HepG2 (cell line): ENCODE measurements around the gene IFI27L2. TPM values are rescaled to one million over a fixed set of nuclear protein-coding genes. Genes with fewer than 3 reads are reported as not detected.
A peak's percentile ranks its signal among the peaks of the same experiment; 100 is the strongest.

Experiments used
- ATAC-seq: fragments of 200-7000 bp; cut with Tn5 transposase; 3 replicates; pipeline ENCODE4 v1.9.1; 2020; ENCODE audit warnings: mild to moderate bottlenecking, moderate library complexity
- BruUV-seq: library from RNA; stranded (reverse); fragments of 400-500 nt; replicated peaks from 2 replicates; lab custom pipeline; 2021; lab: Mats Ljungman, UMichigan
- CTCF ChIA-PET: fragments of 300-600 bp; formaldehyde crosslinking; extraction: SDS; loops from one replicate; lab custom pipeline; 2021; ENCODE audit warnings: low total read pairs, inconsistent platforms, low intra/inter-chr PET ratio; lab: Yijun Ruan, JAX
- POLR2A ChIA-PET: fragments of 350-600 bp; sonication (Branson Sonifier 250); formaldehyde crosslinking; loops from one replicate; lab custom pipeline; 2020; ENCODE audit warnings: antibody characterized with exemption, inconsistent platforms; lab: Yijun Ruan, JAX
- DNase-seq: peaks from one replicate; pipeline ENCODE4 v3.0.0-alpha.2; 2015; ENCODE audit warnings: low spot score
- FAIRE-seq: peaks from 3 replicates; lab custom pipeline; 2011; peaks lifted over from hg19 to GRCh38; lab: Jason Lieb, UNC
- H2AFZ ChIP-seq: one replicate; pipeline ENCODE4 v1.6.1; 2011; ENCODE audit warnings: low read length, inconsistent platforms
- H3K27ac ChIP-seq: fragments of 300-600 bp; 3 replicates; pipeline ENCODE4 v1.8.0; 2011; ENCODE audit warnings: mixed run types, mild to moderate bottlenecking, mixed read lengths, low read length, inconsistent platforms; ENCODE audit not compliant: insufficient read depth; ENCODE audit errors: extremely low read length
- H3K27me3 ChIP-seq, 2 experiments: fragments of 200-600 bp in 1 of 2; 2 replicates in 1 of 2; 3 replicates in 1 of 2; pipeline versions ENCODE4 v1.6.0 to v1.8.0; 2011; ENCODE audit warnings: low read length in 2 of 2, mild to moderate bottlenecking in 2 of 2, moderate library complexity in 2 of 2, inconsistent platforms in 1 of 2; ENCODE audit not compliant: insufficient read depth in 2 of 2, control insufficient read depth in 1 of 2
- H3K36me3 ChIP-seq, 2 experiments: fragments of 200-600 bp in 1 of 2; replicated peaks in 1 of 2; 2 replicates in 1 of 2; 3 replicates in 1 of 2; pipeline versions ENCODE4 v1.5.1 to v1.8.0; 2011; ENCODE audit warnings: low read length in 2 of 2, inconsistent platforms in 1 of 2; ENCODE audit not compliant: insufficient read depth in 2 of 2, control insufficient read depth in 1 of 2
- H3K4me1 ChIP-seq: 2 replicates; pipeline ENCODE4 v1.5.1; 2012; ENCODE audit warnings: low read length, inconsistent platforms; ENCODE audit not compliant: insufficient read depth
- H3K4me2 ChIP-seq: 2 replicates; pipeline ENCODE4 v1.6.0; 2011; ENCODE audit warnings: low read depth, low read length, inconsistent platforms
- H3K4me3 ChIP-seq, 3 experiments: fragments of 200-600 bp in 1 of 3; sonication (generic), shearing (Covaris generic) in 1 of 3; replicated peaks in 1 of 3; 2 replicates each; pipeline ENCODE4 v1.5.1; 2011 to 2016; ENCODE audit warnings: low read length in 3 of 3, inconsistent platforms in 2 of 3, low read depth in 2 of 3, mild to moderate bottlenecking in 2 of 3, control low read depth in 1 of 3, mixed read lengths in 1 of 3; ENCODE audit not compliant: insufficient read depth in 1 of 3
- H3K79me2 ChIP-seq: one replicate; pipeline ENCODE4 v1.6.1; 2011; ENCODE audit warnings: low read length, inconsistent platforms; ENCODE audit not compliant: insufficient read depth
- H3K9ac ChIP-seq: 2 replicates; pipeline ENCODE4 v1.6.0; 2011; ENCODE audit warnings: mild to moderate bottlenecking, low read depth, low read length, inconsistent platforms; ENCODE audit not compliant: insufficient read depth
- H3K9me3 ChIP-seq: 2 replicates; pipeline ENCODE4 v1.5.1; 2012; ENCODE audit warnings: mild to moderate bottlenecking, low read length
- H4K20me1 ChIP-seq: 2 replicates; pipeline ENCODE4 v1.6.0; 2011; ENCODE audit warnings: inconsistent platforms, mild to moderate bottlenecking, low read length, moderate library complexity; ENCODE audit not compliant: insufficient read depth
- AKAP8 ChIP-seq: sonication (generic); formaldehyde crosslinking; IDR thresholded peaks from 2 replicates; pipeline ENCODE4 v1.5.1; 2020; ENCODE audit warnings: mild to moderate bottlenecking, missing genetic modification reagents
- BRCA1 ChIP-seq: sonication (generic); formaldehyde crosslinking; IDR thresholded peaks from 2 replicates; pipeline ENCODE4 v1.4.0; 2020; ENCODE audit warnings: missing genetic modification reagents
- CBX5 ChIP-seq: sonication (generic); formaldehyde crosslinking; IDR thresholded peaks from 2 replicates; pipeline ENCODE4 v1.4.0; 2020; ENCODE audit warnings: missing genetic modification reagents, borderline replicate concordance
- ETV5 ChIP-seq: IDR thresholded peaks from 2 replicates; pipeline ENCODE4 v1.6.1; 2018; ENCODE audit warnings: missing biosample characterization, missing genetic modification reagents, inconsistent platforms, borderline replicate concordance
- FOXC1 ChIP-seq: sonication (generic); formaldehyde crosslinking; IDR thresholded peaks from 2 replicates; pipeline ENCODE4 v1.8.0; 2022; ENCODE audit warnings: mild to moderate bottlenecking, missing genetic modification reagents, borderline replicate concordance
- HOXA7 ChIP-seq: sonication (generic); formaldehyde crosslinking; IDR thresholded peaks from 2 replicates; pipeline ENCODE4 v1.8.1; 2022; ENCODE audit warnings: mild to moderate bottlenecking, missing genetic modification reagents, moderate library complexity
- NCOA2 ChIP-seq: sonication (generic); formaldehyde crosslinking; IDR thresholded peaks from 2 replicates; pipeline ENCODE4 v1.8.0; 2022; ENCODE audit warnings: inconsistent platforms
- NCOR1 ChIP-seq: fragments of 200-600 bp; sonication (generic); IDR thresholded peaks from 2 replicates; pipeline ENCODE4 v1.7.0; 2017; ENCODE audit warnings: antibody characterized with exemption, low read length, borderline replicate concordance
- RAD21 ChIP-seq: fragments of 450-650 bp; formaldehyde crosslinking; IDR thresholded peaks from 2 replicates; pipeline ENCODE4 v1.5.0; 2020; ENCODE audit warnings: mild to moderate bottlenecking
- ZBTB42 ChIP-seq: sonication (generic); formaldehyde crosslinking; IDR thresholded peaks from 2 replicates; pipeline ENCODE4 v1.5.0; 2020; ENCODE audit warnings: mild to moderate bottlenecking, missing genetic modification reagents
- ZMAT3 ChIP-seq: sonication (generic); formaldehyde crosslinking; conservative IDR thresholded peaks from 2 replicates; pipeline ENCODE4 v1.7.0; 2021; ENCODE audit warnings: missing genetic modification reagents
- ZNF282 ChIP-seq: fragments of 450-650 bp; IDR thresholded peaks from 2 replicates; pipeline ENCODE4 v1.6.1; 2018; ENCODE audit not compliant: partially characterized antibody
- ZNF550 ChIP-seq: sonication (generic); formaldehyde crosslinking; IDR thresholded peaks from 2 replicates; pipeline ENCODE4 v1.4.0; 2020; ENCODE audit warnings: mild to moderate bottlenecking, missing genetic modification reagents, borderline replicate concordance
- ZSCAN25 ChIP-seq: sonication (generic); formaldehyde crosslinking; IDR thresholded peaks from 2 replicates; pipeline ENCODE4 v1.8.0; 2022; ENCODE audit warnings: mild to moderate bottlenecking, missing genetic modification reagents
- WGBS: methylation state at CpG from one replicate; pipeline ENCODE4 v1.1.6; 2017; ENCODE audit warnings: low lambda C conversion rate; 5-methylcytosine and 5-hydroxymethylcytosine counted together
- in situ Hi-C: cut with HindIII; loops from 2 replicates; pipeline ENCODE4 v1.10.0; 2017; ENCODE audit warnings: low pct_unique_long_range_greater_than_20kb; ENCODE audit not compliant: extremely low pct_ligation_motif_present
- intact Hi-C: fragments of 100-400 bp; cut with micrococcal nuclease; formaldehyde crosslinking; loops from one replicate; pipeline ENCODE4 v1.10.0; 2022; ENCODE audit not compliant: unreplicated experiment
- polyA plus RNA-seq, 8 experiments: library from polyadenylated mRNA; depleted of rRNA in 3 of 8; stranded (reverse) in 7 of 8; unstranded in 1 of 8; fragments of >200 nt; fragmentation: Illumina TruSeq in 4 of 8; extraction: Trizol in 4 of 8; gene quantifications; 2 replicates each; pipeline versions ENCODE4 v1.2.1 to v1.2.3, GENCODE V29; 2011 to 2016; ENCODE audit warnings: low read depth in 4 of 8, missing spikeins in 1 of 8, mixed read lengths in 1 of 8; ENCODE audit not compliant: insufficient read depth in 1 of 8
- total RNA-seq, 5 experiments: library from RNA; depleted of rRNA; stranded (reverse); fragments of >200 nt; fragmentation: Illumina TruSeq; extraction: Trizol; gene quantifications; 2 replicates each; pipeline ENCODE4 v1.2.3, GENCODE V29; 2016; ENCODE audit warnings: low read depth in 1 of 5
- TF ChIP-seq, protein P1 (sequence below): sonication (generic); formaldehyde crosslinking; conservative IDR thresholded peaks from 2 replicates; pipeline ENCODE4 v1.4.0; 2020; ENCODE audit warnings: missing genetic modification reagents

The IFI27L2 gene
- total and polyA plus RNA-seq, 2 of the 13 experiments (the other 11 are each of a cell fraction or from before 2014, with no cell fraction given), result 4.3 to 4.8 TPM

DNA sequence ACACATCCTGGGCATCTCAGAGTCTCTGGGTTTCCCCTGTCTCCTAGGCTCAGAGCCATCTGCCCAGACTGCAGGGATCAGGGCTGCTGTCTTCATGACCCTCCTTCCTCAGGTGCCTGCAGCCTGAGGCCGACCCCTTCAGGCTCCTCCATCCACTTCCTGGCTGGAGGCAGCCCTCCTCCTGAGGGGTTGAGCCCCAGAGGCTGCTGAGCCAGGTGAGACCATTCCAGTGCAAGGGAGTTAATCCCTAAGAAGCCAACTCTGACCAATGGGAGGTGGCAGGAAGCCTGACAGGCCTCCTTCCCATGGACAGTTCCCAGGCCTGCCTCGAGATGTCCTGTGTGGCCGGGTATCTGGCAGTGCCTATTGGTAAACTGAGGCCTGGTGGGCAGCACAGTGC lies 36.3 kb upstream of the IFI27L2 start:
- H2AFZ ChIP-seq, result no peak overlapping the region
- no peak overlapping the region for H3K27ac ChIP-seq
- CTCF ChIA-PET, result no interaction called here
- FAIRE-seq, result no peak
- no peak overlapping the region for H3K4me3 ChIP-seq
- WGBS, result no CpG with 5 or more reads among the region's 3 CpGs
- H3K4me2 ChIP-seq, result peak overlapping the region; percentile 20
- TF ChIP-seq FOXC1 (no peak), CBX5 (CRISPR knock-in tag) (no peak), ZBTB42 (CRISPR knock-in tag) (no peak), ZMAT3 (CRISPR knock-in tag) (no peak), ZSCAN25 (CRISPR knock-in tag) (no peak), BRCA1 (CRISPR knock-in tag) (no peak), NCOA2 (CRISPR knock-in tag) (no peak), ZNF550 (CRISPR knock-in tag) (no peak), HOXA7 (CRISPR knock-in tag) (no peak), ZNF282 (no peak), RAD21 (CRISPR knock-in tag) (no peak), AKAP8 (CRISPR knock-in tag) (no peak), ETV5 (CRISPR knock-in tag) (no peak), NCOR1 (no peak)
- TF ChIP-seq, protein P1, sequence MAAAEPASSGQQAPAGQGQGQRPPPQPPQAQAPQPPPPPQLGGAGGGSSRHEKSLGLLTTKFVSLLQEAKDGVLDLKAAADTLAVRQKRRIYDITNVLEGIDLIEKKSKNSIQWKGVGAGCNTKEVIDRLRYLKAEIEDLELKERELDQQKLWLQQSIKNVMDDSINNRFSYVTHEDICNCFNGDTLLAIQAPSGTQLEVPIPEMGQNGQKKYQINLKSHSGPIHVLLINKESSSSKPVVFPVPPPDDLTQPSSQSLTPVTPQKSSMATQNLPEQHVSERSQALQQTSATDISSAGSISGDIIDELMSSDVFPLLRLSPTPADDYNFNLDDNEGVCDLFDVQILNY (CRISPR knock-in tag), result no peak
- no peaks in the 10 kb centered on the region for H3K36me3 ChIP-seq
- no peaks in the 10 kb centered on the region for H3K79me2 ChIP-seq
- POLR2A ChIA-PET, result no interaction called here
- intact Hi-C loops (no loop called here), in situ Hi-C loops (no loop called here)
- ATAC-seq, result peak; percentile 45; the same call in 2 of the 3 replicates
- no peaks in the 10 kb centered on the region for H4K20me1 ChIP-seq
- no peak for DNase-seq
- H3K9me3 ChIP-seq, result no peaks in the 10 kb centered on the region
- peaks cover 1 to 30% of the 10 kb centered on the region in 2 experiments; a peak in 3 of 5 replicates for H3K27me3 ChIP-seq
- peaks cover 47% of the 10 kb centered on the region for H3K4me1 ChIP-seq
- H3K9ac ChIP-seq, result no peak overlapping the region
- no TSS peak for BruUV-seq
